Measurements from ENCODE around the gene SART3.
"Not testable (repeated sequence)": the region's sequence is repeated elsewhere in the genome, so short reads cannot be mapped to it uniquely, and the experiment has no call there.

The SART3 gene

GRCh38 chr12:108581311-108582227, 20.6 kb upstream of the SART3 start:
- no peak for DNase-seq (ENCODE audit: low spot score)

DNA sequence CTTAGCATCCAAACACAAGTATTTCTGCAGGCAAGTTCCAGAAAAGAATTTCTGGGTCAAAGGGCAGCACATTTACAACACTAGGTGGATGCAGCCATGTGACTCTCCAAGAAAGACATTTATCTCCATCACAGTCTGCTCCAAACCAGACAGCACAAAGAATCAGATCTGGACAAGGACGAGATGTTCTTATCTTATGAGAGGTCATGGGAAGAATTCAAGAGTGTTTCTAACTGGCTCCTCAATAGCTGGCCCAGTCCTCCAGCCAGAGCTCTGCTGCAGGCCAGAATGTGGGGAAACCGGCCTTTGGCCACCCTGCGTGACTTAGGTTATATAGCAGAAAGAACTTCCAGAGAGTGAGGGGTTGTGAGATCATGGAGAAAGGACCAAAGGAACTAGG, 19.6 kb upstream of the SART3 start:
- no peak for DNase-seq (ENCODE audit: low spot score)

GRCh38 chr12:108578813-108579212, 17.8 kb upstream of the SART3 start:
- no peak for DNase-seq (ENCODE audit: low spot score)

DNA sequence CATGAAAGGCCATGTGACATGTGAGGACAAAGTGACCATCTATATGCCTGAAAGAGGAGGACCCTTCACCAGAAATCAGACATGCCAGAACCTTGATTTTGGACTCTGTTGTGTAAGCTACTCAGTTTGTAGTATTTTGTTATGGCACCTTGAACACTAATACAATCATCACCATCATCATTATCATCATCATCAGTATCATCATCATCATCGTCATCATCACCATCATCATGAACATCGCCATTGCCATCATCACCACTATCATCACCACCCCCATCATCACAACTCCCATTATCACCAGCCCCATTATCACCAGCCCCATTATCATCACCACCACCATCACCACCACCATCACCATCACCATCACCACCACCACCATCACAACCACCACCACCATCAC, 17.3 kb upstream of the SART3 start:
- no peak for DNase-seq (ENCODE audit: low spot score)

DNA sequence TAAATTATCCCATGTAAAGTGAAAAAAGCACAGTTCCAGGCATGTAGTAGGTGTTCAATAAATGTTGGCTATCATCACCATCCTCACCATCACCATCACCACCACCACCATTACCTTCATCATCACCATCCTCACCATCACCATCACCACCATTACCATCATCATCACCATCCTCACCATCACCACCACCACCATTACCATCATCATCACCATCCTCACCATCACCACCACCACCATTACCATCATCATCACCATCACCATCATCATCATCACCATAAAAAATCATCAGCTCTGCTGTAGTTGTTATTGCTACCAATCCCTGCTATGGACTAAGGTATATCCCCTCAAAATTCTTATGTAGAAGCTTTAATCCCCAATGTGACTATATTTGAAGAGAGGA, 16.5 kb upstream of the SART3 start:
- no peak for DNase-seq (ENCODE audit: low spot score)

DNA sequence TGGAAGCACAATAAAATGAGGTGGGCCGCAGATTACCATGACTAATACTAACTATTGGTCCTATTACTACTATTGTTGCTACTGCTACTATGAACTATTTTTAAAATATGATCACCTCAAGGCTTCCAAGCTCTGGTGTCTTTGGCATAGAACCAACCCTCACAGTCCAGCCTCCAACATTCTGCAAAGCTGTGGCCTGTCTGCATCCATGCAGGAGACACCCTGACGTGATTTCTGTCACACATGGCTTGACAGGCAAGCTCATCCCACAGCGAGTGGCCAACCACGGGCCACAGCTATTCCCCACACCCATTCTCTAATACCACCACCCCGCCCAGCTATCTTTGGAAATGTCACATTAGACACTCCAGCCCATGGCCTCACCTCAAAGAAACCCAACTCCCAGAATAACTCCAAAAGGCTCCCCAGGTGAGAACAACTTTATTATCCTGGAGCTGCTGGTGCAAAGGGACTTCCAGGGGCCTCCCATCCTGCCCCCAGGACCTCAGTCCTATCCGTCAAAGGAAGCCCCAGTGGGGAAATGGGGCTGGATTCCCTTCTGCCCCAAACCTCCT, 15.8 kb upstream of the SART3 start:
- no peak for DNase-seq (ENCODE audit: low spot score)

GRCh38 chr12:108575199-108575912, 14.4 kb upstream of the SART3 start:
- DNase-seq (ENCODE audit: low spot score), result no peak

DNA sequence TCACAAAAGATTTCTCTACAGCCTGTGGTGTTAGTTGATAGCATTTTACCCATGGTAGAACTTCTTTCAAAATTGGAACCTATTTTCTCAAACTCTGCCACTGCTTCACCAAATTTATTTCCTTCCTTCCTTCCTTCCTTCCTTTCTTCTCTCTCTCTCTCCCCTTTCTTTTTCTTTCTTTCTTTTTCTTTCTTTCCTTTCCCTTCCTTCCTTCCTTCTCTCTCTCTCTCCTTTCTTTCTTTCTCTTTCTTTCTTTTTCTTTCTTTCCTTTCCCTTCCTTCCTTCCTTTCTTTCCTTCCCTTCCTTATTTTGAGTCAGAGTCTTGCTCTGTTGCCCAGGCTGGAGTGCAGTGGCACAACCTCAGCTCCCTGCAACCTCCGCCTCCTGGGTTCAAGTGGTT, 13.3 kb upstream of the SART3 start:
- not testable (repeated sequence) for DNase-seq (ENCODE audit: low spot score)

GRCh38 chr12:108573317-108573716, 12.3 kb upstream of the SART3 start:
- no peak for DNase-seq (ENCODE audit: low spot score)

DNA sequence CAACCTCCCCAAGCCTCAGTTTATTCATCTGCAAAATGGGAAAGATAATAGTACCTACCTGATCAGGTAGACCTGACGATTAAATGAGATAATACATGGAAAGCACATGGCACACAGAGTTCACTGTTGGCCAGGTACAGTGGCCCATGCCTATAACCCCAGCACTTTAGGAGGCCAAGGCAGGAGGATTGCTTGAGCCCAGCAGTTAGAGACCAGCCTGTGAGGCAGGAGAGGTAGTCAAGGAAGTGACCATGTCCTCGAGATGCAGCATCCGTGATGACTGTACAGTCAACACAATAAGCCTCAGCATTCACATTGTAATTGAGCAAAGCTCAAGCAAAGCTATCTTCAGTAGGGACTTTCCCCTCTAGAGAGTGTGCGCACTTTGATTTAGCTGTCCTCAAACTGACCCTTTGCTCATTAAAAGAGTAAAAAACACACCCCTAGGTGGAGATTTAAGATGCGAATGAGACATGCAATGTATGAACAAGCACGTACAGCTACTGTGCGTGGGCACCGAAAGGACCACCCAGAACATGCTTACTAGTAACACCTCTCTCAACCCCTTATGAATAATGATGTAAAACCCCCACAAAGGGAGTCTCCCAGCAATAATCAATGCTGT, 11.3 kb upstream of the SART3 start:
- no peak for DNase-seq (ENCODE audit: low spot score)

GRCh38 chr12:108571609-108572165, 10.7 kb upstream of the SART3 start:
- no peak for DNase-seq (ENCODE audit: low spot score)

GRCh38 chr12:108570743-108571608, 10.0 kb upstream of the SART3 start:
- no peak for DNase-seq (ENCODE audit: low spot score)

- DNase-seq (ENCODE audit: low spot score), result no peak
These were observed 7.6 kb upstream of the SART3 start for GRCh38 chr12:108568338-108569154.

DNA sequence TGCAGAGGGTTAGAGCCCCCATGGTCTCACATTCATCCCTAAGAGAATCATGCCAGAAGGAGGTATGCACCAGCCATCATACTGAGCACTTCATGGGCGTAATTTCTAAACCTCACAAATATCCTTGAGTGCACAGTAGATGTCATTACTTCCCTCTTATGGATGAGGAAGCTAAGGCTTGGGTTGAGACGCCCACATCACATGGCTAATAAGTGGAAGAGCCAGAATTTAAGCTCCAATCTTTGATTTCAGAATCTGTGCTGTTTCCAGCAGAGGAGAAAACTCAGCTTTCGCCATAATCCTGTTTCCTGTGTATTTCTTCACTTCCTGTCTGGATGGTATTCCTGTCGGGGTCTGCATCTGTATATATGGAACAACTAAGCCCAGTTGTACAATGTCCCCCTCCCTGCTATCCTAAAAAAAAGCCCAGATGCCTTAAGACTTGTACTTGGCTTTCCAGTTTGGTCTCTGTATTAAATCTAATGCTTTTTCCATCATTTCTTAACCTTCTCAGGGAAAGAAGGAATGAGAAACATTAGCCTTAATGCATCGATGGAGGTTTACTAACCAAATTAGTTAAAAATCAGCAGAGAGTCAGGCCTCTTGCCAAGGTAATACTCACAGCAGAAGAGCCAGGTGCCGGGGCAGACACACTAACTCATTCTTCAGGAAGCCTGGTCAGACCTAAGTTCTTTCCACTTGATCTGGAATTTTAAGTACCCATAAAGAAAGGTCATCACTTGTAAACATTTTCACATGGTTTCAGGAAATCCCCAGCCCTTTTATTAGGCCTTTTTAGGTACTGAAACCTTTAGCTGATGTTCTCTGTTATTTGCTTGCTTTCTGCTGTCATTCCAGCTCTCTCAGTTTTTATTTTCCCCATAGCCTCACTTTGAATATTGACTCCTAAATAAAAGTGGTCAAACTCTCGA, 6.7 kb upstream of the SART3 start:
- DNase-seq (ENCODE audit: low spot score), result no peak

DNA sequence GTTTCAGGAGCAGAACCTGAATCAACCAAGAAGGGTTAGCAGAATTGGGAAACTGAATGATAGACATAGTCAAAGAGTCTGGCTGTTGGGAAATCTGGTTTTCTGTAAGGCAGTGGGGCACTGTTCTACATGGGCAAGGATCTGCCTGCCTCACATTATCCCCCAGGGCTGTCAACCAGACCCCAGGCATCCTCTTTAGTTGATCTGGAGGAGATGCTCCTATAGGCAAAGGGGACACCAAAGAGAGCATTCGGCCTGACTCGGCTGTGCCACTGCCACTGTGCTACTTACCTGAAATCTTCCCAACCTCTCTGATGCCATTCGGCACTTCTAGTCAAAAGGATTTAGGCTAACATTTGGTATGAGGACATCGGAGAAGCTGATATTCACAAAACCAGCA, 5.5 kb upstream of the SART3 start:
- no peak for DNase-seq (ENCODE audit: low spot score)

DNA sequence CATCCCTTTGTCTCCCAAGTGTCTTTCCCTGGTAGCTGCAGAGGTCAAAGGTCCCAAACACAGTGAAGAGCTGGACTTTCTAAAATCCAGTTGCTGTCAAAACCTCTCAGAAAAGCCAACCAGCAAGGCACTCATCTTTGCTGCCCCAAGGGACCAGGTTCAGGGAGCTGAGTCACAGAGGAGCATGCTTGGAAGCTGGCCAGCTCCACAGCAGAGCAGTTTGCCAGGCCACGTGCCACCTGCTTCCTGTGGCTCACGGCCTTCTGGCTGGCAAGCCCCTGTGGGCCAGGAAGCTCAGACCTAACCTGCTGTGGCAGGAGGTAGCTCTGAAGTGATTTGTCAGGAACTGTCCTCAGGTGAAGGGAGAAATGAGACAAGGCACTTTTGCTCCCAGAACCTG, 5.0 kb upstream of the SART3 start:
- no peak for DNase-seq (ENCODE audit: low spot score)

DNA sequence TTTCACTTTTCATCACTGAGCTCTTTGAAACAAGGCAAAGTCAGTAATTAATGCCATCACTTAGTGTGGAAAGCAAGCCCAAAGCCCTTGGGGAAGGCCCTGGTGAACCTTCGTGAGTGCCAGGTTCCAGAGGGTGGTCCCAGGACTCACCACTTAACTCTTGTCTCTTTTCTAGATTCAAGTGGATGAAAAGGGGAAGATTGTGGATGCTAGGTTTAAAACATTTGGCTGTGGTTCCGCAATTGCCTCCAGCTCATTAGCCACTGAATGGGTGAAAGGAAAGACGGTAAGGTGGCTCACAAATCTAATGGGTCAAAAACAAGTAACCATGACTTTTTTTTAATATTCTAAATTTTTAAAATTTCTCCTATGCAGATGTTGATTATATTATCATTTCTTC, 4.2 kb upstream of the SART3 start:
- no peak for DNase-seq (ENCODE audit: low spot score)

- no peak for DNase-seq (ENCODE audit: low spot score)
These were observed 3.8 kb upstream of the SART3 start for GRCh38 chr12:108564724-108565123.

GRCh38 chr12:108563804-108564151, 2.8 kb upstream of the SART3 start:
- no peak for DNase-seq (ENCODE audit: low spot score)
